GM18502 (cell line): ENCODE results near the gene TLX2.

ENCODE experiments used
- ATAC-seq: cut with Tn5 transposase; IDR thresholded peaks from one replicate; pipeline ENCODE4 v1.9.1; 2021; ENCODE audit warnings: mild to moderate bottlenecking; ENCODE audit not compliant: unreplicated experiment, poor library complexity

The TLX2 gene

DNA sequence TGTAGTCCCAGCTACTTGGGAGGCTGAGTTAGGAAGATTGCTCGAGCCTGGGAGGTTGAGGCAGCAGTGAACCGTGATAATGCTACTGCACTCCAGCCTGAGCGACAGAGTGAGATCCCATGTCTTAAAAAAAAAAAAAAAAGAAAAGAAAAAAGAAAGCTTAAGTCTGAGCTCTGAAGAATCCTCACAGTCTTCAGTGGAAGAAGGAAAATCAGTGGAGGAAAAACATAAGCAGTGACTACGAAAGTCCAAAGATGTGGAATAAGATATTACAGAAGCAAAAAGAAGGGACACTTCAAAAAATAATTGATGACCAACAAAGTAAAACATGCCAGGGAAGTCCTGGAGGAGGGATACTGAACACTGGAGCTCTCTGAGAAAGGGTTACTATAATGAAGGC is 4.0 kb upstream of the TLX2 start:
- no peak for ATAC-seq

DNA sequence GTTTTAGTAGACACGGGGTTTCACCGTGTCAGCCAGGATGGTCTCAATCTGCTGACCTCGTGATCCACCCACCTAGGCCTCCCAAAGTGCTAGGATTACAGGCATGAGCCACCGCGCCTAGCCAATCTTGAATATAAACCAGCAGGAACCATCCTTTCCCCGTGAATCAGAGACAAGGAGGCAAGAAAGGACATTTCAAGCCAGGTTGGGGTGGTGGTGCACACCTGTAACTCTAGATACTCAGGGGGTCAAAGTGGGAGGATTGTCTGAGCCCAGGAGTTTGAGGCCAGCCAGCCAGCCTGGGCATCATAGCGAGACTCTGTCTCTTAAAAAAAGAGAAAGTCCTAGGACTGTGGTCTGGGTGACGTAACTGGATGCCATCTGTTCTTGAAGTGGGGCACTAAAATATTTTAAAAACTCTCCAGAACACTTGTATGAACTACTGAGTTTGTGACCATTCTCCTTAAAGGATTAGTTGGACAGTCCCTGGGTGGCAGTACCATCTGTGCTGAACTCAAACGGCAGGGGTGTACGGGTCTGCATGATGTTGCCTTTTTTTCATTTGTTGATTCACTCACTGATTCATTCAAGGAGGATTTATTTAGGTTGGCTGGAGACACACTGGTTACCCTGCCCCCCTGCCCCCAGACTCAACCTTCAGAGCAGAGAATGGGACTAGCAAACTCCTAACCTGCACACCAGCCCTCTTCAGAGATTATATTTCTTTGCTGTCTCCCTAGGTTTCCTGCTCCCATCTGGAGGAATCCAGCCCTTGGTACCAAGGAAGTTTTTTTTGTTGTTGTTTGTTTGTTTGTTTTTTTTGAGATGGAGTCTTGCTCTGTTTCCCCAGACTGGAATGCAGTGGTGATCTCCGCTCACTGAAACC is 2.9 kb upstream of the TLX2 start:
- no peak for ATAC-seq

DNA sequence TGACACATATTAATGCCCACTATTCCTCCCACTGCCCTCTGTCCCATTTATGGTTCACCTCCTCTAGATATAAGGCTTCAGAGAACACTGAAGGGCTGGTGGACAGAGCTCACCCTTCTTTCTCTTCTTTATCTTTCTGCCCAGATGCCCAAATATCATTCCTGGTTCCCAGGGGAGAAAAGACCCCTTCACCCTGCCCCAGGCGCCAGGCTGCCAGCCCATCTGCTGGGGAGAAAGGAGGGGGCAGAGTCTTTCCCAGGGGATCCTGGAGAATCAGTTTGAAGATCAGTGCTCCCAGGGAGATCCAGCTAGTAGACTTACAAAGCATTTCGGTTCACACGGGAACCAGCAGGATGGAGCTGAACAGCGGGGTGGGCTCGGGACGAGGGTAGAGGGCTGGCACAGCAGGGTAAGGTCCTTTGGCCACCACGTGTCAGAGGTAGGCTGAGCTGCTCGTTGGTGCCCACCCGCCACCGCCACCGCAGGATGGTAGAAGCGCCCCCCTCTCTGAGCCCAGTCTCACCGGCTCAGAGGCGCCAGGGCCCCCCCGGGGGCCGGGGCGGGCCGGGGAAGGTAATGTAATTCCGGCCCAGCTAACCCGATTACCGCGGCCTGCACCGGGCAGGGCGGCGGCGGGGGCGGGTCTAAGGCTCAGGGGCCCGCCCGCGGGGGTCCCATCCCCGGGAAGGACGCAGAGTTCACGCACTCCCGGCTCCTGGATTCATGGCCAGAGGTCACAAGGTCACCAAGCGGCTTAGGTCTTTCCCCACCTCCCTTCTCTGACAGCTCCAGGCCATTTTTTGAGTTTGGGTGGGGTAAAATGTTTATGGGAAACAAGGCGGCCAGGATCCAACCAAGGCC is 1.3 kb upstream of the TLX2 start:
- ATAC-seq: no peak

DNA sequence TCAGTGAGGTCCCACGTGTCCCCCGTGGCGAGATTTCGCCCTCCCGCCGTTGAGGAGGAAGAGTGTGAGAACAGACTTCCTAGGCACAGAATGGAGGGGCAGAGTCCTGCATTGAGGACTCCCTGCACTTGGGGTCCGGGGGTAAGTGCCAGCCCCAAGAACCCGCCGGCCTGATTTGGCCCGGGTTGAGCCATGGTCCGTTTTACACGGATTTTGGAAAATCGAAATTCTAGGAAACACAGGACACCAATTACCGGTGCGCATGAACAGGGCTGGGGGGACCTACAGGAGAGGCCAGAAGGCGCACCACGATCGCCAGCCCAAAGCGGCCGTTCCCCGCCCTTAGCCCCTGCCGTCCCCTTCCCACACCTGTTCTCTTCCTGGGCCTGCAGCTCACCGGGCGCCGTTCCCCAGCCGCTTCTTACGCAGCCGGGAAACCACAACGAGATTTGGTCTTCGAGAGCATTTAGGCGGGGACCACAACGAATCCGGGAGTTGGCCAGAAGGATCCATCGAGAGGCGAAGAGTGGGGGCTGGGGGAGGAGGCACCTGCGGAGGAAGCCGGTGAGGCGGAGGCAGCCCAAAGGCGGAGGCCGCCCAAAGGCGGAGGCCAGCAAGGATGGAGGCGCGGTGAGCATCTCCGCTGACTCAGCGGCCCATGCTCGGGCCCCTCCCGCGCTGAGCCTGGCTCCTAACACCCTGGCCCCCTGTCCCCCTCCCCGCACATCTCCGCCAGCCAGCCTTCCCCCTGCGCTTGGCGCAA is 464 bp upstream of the TLX2 start:
- ATAC-seq: no peak

DNA sequence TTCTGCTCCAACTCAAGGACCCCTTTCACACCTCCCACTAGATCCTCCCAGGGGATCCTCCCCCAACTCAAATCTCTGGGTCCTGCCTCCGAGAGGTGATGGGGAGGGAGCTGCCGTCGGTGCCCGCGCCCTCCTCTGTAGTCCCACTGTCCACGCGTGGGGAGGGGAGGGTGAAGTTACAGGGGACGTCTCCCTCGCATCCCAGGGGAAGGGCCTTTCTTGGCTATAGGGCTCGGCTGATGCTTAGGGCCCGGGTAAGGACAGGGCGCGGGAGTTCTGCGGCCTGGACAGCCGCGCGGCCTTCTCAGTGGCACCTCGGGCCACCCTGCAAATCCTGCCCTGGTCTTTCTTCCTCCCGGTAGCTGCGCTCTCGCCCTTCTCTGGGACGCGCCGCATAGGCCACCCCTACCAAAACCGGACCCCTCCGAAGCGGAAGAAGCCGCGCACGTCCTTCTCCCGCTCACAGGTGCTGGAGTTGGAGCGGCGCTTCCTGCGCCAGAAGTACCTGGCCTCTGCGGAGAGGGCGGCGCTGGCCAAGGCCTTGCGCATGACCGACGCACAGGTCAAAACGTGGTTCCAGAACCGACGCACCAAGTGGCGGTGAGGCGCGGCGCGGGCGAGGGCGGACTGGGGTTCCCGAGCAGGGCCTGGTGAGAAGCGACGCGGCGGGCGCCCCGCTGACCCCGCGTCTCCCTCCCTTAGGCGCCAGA is 1.2 kb downstream of the TLX2 start:
- ATAC-seq: no peak

DNA sequence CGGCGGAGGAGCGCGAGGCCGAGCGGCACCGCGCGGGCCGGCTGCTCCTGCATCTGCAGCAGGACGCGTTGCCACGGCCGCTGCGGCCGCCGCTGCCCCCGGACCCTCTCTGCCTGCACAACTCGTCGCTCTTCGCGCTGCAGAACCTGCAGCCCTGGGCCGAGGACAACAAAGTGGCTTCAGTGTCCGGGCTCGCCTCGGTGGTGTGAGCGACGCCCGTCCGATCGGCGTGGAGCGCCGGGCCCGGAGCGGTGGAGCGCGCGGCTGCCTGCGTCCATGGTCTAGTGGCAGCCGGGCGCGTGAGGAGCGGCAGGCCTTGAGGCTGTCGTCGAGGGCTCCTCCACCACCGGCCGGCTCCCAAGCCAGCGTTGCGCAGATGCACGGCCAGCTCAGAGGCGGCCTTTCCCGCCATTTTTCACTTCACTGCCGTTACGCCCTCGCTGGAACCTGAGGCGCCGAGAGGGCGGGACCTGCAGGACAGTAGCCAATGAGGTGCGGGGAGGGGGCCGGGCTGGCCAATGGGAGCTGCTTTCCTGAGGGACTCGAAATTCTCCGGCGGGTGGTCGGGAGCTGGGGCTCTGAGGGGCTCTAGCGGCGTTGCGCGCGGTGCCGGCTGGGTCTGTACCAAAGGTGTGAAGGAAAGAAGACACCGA is 1.9 kb downstream of the TLX2 start:
- ATAC-seq: peak; percentile 85

DNA sequence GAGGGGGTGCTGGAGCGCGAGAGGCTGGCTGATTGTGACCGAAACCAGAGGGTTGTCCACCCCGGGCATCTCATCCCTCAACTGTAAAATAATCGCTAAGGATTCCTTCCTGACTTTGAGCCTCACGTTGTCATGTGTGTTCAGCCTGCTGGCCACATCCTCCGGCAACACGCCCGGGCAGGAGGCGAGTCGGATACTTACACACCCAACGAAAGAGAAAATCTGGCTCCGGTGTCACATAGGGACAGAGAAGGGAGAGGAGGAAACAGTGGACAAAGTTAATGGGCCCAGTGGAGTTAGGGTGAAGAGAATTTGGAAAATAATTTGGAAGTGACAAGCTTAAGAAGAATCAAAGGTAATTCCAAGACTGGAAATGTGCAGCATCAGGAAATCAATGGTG is 2.4 kb downstream of the TLX2 start:
- no peak for ATAC-seq

DNA sequence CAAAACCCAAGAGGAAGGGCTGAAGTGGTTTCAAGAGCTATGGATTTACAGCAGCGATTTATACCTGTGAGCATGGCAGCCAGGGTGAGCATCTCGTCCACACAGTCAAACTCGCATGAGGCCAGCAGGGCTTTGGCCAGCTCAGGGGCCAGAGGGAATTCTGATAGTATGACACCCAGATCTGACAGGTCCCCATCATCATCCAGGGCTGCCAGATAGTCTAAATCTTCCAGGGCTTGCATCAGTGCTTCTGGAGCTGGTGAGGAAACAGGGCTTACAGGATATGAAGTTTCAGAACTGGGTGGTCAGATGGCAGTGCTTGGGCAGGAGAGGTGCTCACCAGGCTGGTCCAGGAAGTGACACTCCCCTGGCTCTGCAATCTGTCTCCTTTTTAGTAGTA is 8.3 kb downstream of the TLX2 start:
- no peak for ATAC-seq

DNA sequence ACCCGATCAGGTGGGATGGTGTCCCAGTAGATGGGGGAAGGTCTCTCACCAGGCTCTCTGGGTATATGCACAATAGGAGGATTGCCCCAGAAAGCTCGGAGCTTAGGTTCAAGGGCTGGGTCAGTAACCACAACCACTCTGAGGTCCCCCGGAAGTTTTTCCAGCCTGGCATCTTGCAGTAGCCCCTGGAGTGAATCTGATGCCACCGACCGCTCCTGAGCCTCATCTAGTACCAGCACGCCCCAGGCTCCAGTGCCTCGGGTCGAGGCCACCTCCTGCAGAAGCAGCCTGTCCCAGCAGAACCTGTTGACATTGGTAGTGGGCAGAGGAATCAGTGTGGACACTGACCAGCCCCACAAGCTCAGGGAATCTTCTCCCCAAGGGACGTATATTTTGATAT is 9.8 kb downstream of the TLX2 start:
- ATAC-seq: no peak

DNA sequence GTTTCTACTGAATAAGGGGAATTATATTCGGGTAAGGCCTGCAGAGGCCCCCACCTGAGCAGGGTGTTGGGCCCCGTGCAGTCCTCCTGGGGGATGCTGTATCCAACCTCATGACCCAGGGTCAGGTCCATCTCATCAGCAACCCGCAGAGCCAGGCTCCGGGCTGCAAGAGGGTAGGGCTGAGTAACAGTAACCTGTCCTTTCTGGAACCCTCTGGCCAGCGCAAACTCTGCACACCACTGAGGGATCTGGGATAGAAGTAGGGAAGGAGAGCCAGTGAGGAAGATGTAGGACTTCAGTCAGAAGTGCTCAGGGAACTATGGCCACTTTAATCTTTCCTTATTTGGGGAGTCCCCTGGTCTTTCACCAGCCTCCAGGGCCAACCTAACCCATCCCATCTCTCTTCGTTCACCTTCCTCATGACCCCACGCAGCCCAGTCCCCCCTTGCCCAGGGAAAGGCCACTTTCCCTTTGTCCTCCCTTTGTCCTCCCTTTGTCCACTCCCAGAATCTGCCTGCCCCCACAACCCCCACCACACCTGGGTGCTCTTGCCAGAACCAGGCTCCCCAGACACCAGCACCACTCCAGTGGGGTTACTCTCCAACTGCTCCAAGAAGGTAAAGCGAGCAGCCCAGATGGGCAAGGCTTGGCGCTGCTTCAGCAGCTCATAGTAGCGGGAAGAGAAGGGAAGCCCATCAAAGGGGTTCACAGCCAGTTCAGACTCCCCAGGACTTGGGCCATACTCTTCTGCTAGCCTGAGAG is 10.9 kb downstream of the TLX2 start:
- ATAC-seq: no peak

DNA sequence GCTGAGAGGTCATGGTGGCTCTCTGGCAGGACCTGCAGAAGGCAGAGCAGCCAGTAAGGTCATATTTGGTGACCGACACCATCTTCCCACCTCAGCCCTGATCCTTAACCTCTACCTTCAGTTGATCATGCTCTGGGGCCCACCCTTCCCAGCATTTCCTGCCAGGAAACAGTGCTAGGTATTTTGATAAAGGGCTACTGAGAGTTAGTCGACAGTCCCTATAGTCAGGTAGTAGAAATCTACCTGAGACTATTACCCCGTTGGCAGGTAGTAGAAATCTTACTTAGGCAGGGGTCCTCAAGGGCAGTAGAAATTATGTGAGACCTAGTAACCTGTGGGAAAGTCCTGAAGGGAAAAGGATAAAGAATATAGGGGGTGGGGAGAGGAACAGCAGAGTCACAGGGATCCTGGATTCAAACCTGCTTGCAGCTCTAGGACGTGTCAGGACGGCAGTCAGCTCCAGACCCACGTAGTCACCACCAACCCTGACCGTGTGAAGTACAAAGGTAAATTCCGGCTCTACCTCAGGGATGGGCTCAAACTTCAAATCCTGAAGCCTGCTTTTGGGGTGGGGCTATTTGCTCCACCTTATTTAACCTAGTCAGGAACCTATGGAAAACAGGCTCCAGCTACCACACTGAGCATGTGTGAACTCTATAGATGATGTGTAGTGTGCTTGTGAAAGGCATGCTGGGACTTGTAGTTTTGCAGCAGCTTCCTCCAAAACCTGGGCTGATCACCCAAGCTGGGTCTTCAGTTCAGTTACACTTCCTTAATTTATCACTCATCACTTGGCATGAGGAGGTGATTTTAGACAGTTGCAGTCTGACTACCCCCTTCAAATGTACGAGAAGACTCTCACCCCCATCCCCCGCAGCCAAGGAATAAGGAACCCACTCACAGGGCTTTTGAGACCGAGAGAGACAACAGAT is 11.7 kb downstream of the TLX2 start, which contains the start of gene DQX1:
DQX1 (minus strand) TSS at position 515 of the 932 bp plus-strand sequence; CDS start at position 13, 502 bp downstream.
- ATAC-seq: peak; percentile 22

DNA sequence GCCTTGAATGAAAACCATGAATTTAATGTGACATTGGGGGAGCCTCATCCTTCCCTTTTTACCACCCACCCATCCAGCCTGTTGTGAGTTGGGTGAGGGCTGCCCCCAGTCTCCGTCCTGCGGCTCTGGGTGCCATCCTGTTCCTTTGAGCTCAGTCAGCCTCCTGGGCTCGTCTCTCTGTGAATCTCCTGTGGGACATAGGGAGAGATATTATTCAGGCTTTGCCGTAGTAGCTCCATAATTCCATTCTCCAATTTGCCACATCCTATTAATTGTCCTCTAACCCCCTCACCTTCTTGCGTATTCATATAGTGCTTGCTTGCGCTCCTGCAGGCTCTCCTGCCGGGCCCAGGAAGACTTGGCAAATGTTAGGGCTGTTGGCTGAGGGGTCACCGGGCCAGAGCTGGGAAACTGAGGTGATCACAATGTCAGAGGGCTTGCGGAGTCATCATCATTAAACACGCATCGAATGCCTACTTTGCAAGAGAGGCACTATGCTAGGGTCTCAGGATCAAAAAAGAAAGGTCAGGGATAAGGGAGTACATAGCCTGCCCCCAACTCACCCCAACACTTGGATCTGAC is 12.5 kb downstream of the TLX2 start:
- ATAC-seq: no peak

DNA sequence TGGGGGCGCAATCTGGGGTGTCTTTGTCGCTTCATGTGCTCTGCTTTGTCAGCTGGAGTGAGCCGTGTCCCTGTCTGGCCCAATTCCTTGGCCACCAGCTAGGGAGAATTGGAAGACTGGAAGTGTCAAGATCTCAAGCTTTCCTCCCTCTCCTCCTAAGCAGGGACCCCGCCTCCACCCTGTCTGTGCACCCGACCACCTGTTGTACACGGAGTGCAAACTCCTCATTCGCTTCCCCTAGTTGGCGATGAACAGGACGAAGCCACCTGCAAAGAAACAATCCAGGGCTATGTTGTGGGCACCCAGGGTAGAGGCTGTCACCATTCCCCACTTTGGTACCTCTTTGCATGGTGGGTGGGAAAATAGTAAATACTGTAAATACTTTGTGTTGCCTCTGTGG is 13.5 kb downstream of the TLX2 start:
- ATAC-seq: no peak

DNA sequence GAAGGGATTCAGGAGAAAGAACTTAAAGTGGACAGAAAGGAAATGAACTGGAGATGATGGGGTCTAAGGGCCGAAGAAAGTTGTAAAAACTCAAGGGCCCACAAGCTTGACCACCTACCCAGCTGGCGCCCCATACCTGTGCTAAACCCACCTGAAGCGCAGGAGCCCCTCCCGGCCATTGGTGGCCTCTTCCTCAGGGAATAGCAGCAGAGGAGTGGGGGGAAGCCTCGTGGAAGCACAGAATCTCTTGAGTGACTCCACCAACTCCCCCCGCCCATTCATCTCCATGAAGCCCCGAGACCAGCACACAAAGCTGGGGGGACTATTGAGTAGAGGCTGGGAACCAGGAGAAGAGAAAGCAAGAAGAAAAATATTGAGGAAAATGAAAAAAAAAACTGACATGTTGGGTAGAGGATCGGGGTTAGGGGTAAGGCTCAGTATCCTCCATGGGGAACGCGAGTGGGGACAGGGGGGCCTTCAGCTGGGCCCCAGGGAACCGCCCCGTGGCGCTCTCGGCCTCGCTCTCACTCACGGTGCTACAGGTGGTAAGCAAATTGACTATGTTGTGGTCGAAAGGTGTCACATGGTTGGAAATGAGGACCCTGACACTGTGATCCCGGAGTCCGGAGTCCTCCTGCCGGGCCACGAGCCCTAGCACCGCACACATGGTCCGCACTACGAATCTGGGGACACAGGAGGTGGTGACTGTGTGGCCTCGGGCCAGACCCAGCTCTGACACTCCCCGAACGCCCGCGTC is 14.5 kb downstream of the TLX2 start:
- ATAC-seq: peak; percentile 7

DNA sequence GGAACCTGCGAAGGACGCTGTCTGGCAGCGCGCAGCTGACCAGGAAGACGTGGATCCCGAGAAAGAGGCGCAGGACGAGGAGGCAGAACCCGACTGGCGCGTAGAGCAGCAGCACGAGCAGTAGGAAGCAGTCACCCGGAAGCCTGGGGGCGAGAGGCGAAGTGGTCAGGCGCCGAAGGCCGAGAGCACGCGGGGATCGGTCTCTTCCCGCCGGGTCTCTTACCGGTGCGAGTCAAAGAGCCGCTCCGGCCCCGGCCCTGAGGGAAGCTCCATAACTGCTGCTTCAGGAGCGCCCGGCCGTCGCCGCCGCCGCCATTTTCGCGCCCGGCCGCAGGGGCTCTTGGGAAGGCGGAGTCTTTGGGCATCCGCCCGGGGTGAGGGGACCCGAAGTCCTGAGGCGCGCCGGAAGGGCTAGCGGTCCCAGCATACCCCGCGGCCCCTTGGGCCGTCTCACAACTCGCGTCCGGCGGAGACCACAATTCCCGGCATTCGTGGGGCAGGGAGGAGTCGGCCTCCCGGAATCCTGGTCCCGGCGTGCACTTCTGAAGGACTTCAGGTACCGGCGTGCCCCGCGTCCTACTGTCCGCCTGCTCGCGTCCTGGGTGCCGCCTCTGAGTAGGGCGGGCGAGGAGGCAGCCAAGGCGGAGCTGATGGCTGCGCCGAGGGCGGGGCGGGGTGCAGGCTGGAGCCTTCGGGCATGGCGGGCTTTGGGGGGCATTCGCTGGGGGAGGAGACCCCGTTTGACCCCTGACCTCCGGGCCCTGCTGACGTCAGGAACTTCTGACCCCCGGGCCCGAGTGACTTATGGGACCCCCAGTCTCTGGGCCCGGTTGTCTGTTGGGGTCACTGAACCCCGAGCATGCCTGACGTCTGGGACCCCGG is 15.3 kb downstream of the TLX2 start, which contains the start of the genes AUP1 and HTRA2:
AUP1 (minus strand) TSS at position 350 of the 882 bp plus-strand sequence; CDS start at position 273, 77 bp downstream.
HTRA2 (plus strand) TSS at position 577 of the 882 bp plus-strand sequence; CDS start at position 651, 74 bp downstream.
- ATAC-seq: peak; percentile 80
